Measurements from ENCODE around the gene KIF21B. TPM values are rescaled to one million over a fixed set of nuclear protein-coding genes. Genes with fewer than 3 reads are reported as not detected.
"Not testable (repeated sequence)": the region's sequence is repeated elsewhere in the genome, so short reads cannot be mapped to it uniquely, and the experiment has no call there.

Gene KIF21B
- total RNA-seq, 2 donors from 2014 or later: 5.5 to 11.0 TPM

GRCh38 chr1:200934676-200935245 lies 88.8 kb downstream of the KIF21B start:
- ATAC-seq (no peak), DNase-seq (no peak)
- intact Hi-C loops (cut with DNase I, micrococcal nuclease): no loop called here

DNA sequence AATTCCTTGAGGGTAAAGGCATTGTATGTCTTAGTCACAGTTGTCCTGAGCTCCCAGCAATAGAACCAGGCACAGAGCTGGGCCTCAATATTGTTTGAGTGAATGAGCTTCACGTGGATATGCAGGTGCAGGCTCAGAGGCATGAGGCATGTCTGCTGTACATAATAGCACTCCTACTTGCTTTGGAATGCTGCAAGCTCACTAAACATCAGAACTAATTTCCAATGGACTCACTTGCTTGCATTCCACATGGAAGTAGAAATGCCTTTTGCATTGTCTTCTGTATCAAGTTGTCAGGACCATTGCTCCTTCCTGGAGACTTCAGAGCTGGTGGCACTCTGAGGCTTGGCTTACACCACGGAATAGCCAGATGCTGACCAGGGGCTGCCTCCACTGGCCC lies 91.7 kb downstream of the KIF21B start:
- DNase-seq: no peak
- no peak for ATAC-seq
- intact Hi-C loops (cut with DNase I, micrococcal nuclease): no loop called here

- ATAC-seq; intact Hi-C loops (cut with DNase I, micrococcal nuclease); DNase-seq: not testable (repeated sequence)
These were observed 93.2 kb downstream of the KIF21B start for GRCh38 chr1:200930285-200930684.

- DNase-seq (no peak), ATAC-seq (peak; percentile 81)
- intact Hi-C loops (cut with DNase I, micrococcal nuclease): no loop called here
These were observed 93.8 kb downstream of the KIF21B start for GRCh38 chr1:200929530-200930278.

DNA sequence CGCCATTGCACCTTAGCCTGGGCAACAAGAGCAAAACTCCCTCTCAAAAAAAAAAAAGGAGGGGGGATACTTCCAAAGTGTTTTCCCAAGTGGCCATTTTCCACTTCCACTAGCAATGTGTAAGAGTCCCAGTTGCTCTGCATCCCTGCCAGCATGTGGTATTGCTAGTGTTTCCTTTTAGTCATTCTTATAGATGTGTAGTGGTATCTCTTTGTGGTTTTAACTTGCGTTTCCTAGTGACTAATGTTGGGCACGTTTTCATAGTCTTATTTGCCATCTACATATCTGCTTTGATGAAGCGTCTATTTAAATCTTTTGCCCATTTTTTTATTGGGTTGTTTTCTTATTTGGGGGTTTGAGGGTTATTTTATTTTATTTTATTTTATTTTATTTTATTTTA lies 97.7 kb downstream of the KIF21B start:
- no peak for DNase-seq
- intact Hi-C loops (cut with DNase I, micrococcal nuclease): no loop called here

GRCh38 chr1:200923601-200924000 lies 99.9 kb downstream of the KIF21B start:
- intact Hi-C loops (cut with DNase I, micrococcal nuclease): no loop called here
- DNase-seq: no peak

More for the DNA sequence above, 97.7 kb downstream of the KIF21B start:
- no peak for ATAC-seq

DNA sequence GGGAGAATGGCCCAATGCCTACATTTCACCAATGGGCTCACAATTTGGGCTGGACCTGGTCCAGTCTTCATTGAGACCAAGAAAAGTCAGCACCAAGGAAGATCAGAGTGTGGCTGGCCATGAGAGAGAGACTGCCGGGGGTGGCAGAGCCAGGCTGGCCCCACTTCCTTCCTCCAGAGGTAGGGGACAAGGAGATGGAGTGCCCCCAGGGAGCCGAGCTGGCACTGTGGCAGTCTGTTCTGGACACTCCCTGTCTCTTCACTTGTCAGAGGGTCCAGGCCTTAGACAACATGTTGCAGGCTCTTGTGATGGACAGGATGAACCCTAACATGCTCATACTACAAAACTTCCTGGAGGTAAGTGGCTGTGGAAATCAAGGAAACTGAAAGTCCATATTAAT lies 101.1 kb downstream of the KIF21B start:
- no peak for ATAC-seq
- intact Hi-C loops (cut with DNase I, micrococcal nuclease): no loop called here
- no peak for DNase-seq

More at GRCh38 chr1:200923601-200924000, 99.9 kb downstream of the KIF21B start:
- ATAC-seq: no peak

DNA sequence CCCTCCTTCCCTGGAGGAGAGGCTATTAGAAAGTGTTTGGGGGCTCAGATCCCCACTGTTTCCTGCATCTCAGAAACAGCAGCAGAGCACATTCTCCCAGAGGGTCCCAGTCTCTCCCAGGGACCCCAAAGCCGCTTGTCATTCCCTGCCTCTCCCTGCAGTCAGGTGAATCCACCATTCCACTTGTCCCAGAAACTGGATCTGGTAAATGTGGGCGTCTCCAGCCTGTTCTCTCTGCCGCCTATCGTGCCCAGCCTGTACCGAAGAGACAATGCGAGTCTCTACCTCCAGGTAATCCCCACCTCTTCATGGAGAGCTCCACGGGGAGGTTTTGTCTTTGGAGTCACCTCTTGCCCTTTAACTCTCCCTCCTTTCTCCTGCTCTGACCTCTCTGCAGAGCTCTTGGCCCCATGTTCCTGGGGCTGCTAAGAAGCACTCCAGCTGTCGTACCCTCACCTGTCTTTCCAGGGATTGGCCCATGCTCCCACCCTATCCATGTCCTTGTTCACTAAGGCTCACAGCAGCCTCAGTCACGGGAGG lies 101.9 kb downstream of the KIF21B start:
- ATAC-seq: no peak
- DNase-seq: no peak
- intact Hi-C loops (cut with DNase I, micrococcal nuclease): no loop called here

Other genes with a start within 250 kb of the KIF21B start
- under 1 TPM in 1 of 2 donors, not detected in 1; 0.64 TPM for gene GPR25, start 150.7 kb downstream of the KIF21B start, total RNA-seq
- 100 to 1,000 TPM; 172 to 195 TPM for gene INAVA, start 128.8 kb downstream of the KIF21B start, total RNA-seq
- not detected for gene CACNA1S, start 88.7 kb upstream of the KIF21B start, total RNA-seq
- gene ASCL5, start 103.5 kb upstream of the KIF21B start, total RNA-seq: not detected
- 10 to 100 TPM; 23.4 to 29.3 TPM for gene TMEM9, start 130.8 kb upstream of the KIF21B start, total RNA-seq
- gene IGFN1, start 167.1 kb upstream of the KIF21B start, total RNA-seq: under 1 TPM in 1 of 2 donors, not detected in 1; 0.39 TPM

All from left colon (tissue), 2 donors.